OCI-LY3 (cell line): ENCODE data around the gene PLCB1.

Experiments
- H2AFZ ChIP-seq: fragments of 200-600, 300-600 bp; shearing (Covaris generic); 2 replicates; pipeline ENCODE4 v1.6.0; 2014; ENCODE audit warnings: antibody characterized with exemption, low read depth, low read length
- H3K27ac ChIP-seq: fragments of 200-600, 300-600 bp; sonication (generic); 2 replicates; pipeline ENCODE4 v1.5.1; 2014; ENCODE audit warnings: mild to moderate bottlenecking, low read length, moderate library complexity, mixed read lengths
- H3K27me3 ChIP-seq: fragments of 200-600, 300-600 bp; sonication (generic); 2 replicates; pipeline ENCODE4 v1.6.1; 2014; ENCODE audit warnings: low read depth, low read length, mixed read lengths
- H3K36me3 ChIP-seq: fragments of 200-600, 300-600 bp; sonication (generic); replicated peaks from 2 replicates; pipeline ENCODE3; 2014; ENCODE audit warnings: low read depth, low read length, mixed read lengths
- H3K4me1 ChIP-seq: fragments of 300-600, 200-600 bp; sonication (generic); 2 replicates; pipeline ENCODE4 v1.6.1; 2014; ENCODE audit warnings: low read length, mixed read lengths
- H3K4me2 ChIP-seq: fragments of 200-600, 300-600 bp; sonication (generic); 2 replicates; pipeline ENCODE4 v1.6.1; 2014; ENCODE audit warnings: low read length, mixed read lengths
- H3K4me3 ChIP-seq: fragments of 300-600, 200-600 bp; sonication (generic); 2 replicates; pipeline ENCODE4 v1.5.1; 2014; ENCODE audit warnings: antibody characterized with exemption, mild to moderate bottlenecking, low read length, moderate library complexity
- H3K79me2 ChIP-seq: fragments of 300-600, 200-600 bp; shearing (Covaris generic); 2 replicates; pipeline ENCODE4 v1.6.1; 2014; ENCODE audit warnings: mild to moderate bottlenecking, low read length, mixed read lengths
- H3K9ac ChIP-seq: fragments of 300-600, 200-600 bp; shearing (Covaris generic); 2 replicates; pipeline ENCODE4 v1.6.0; 2014; ENCODE audit warnings: mild to moderate bottlenecking, low read length, moderate library complexity
- H3K9me3 ChIP-seq: fragments of 200-600, 300-600 bp; shearing (Covaris generic); 2 replicates; pipeline ENCODE4 v1.6.1; 2014; ENCODE audit warnings: low read length, mixed read lengths; ENCODE audit not compliant: insufficient read depth
- H4K20me1 ChIP-seq: fragments of 200-600, 300-600 bp; sonication (generic); 2 replicates; pipeline ENCODE4 v1.6.1; 2016; ENCODE audit warnings: low read length, mixed read lengths; ENCODE audit not compliant: insufficient read depth
- EZH2phosphoT487 ChIP-seq: fragments of 200-600 bp; shearing (Covaris generic); IDR thresholded peaks from 2 replicates; pipeline ENCODE4 v1.6.1; 2018; ENCODE audit warnings: antibody characterized with exemption, mixed run types, low read depth
- TF ChIP-seq, protein P1 (sequence below): fragments of 200-600, 300-600 bp; sonication (generic); IDR thresholded peaks from 2 replicates; pipeline ENCODE4 v1.5.1; 2014; ENCODE audit warnings: antibody characterized with exemption, low read length, low read depth

The PLCB1 gene

DNA sequence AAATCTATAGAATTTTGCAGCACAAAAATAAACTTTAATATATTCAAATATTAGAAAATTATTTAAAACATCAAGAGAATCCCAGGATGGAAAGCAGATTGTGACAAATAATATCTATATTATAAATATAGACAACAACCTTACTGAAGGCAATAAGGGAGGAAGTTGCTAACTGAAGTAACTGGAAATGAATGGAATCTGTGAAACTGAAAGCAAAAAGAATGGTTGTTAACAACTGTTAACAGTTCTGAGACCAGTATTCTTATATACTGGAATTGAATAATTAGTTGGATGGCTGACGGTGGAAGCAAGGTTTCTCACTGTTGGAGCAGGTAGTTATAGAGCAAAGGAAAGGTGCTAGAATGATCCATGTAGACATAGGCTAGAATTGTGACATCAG is 220.4 kb downstream of the PLCB1 start:
- no peaks in the 10 kb centered on the region for H3K79me2 ChIP-seq
- H3K27me3 ChIP-seq: peaks cover 14% of the 10 kb centered on the region
- no peaks in the 10 kb centered on the region for H3K9me3 ChIP-seq
- H3K4me2 ChIP-seq: no peak overlapping the region
- TF ChIP-seq, protein P1, sequence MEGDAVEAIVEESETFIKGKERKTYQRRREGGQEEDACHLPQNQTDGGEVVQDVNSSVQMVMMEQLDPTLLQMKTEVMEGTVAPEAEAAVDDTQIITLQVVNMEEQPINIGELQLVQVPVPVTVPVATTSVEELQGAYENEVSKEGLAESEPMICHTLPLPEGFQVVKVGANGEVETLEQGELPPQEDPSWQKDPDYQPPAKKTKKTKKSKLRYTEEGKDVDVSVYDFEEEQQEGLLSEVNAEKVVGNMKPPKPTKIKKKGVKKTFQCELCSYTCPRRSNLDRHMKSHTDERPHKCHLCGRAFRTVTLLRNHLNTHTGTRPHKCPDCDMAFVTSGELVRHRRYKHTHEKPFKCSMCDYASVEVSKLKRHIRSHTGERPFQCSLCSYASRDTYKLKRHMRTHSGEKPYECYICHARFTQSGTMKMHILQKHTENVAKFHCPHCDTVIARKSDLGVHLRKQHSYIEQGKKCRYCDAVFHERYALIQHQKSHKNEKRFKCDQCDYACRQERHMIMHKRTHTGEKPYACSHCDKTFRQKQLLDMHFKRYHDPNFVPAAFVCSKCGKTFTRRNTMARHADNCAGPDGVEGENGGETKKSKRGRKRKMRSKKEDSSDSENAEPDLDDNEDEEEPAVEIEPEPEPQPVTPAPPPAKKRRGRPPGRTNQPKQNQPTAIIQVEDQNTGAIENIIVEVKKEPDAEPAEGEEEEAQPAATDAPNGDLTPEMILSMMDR: no peak
- TF ChIP-seq EZH2phosphoT487: no peak
- H3K27ac ChIP-seq: no peak overlapping the region
- H3K9ac ChIP-seq: no peak overlapping the region
- no peak overlapping the region for H3K4me3 ChIP-seq
- no peaks in the 10 kb centered on the region for H4K20me1 ChIP-seq
- H3K36me3 ChIP-seq: no peaks in the 10 kb centered on the region
- no peak overlapping the region for H2AFZ ChIP-seq
- no peaks in the 10 kb centered on the region for H3K4me1 ChIP-seq

DNA sequence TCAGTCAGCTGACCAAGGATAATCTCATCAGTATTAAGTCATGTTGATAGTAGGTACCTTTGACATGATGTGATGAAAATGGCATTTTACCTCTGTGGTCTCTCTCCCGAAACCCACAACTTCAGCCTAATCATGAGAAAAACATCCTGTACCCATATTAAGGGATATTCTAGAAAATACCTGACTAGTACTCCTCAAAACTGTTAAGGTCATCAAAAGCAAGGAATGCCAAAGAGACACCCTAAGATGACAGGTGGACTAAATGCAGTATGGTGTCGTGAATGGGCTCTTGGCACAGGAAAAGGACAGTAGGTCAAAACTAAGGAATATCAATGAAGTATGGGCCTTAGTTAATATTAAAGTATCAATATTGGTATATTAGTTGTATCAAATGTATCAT is 221.4 kb downstream of the PLCB1 start:
- H3K4me1 ChIP-seq: no peaks in the 10 kb centered on the region
- H3K79me2 ChIP-seq: no peaks in the 10 kb centered on the region
- peaks cover 14% of the 10 kb centered on the region for H3K27me3 ChIP-seq
- H3K9ac ChIP-seq: no peak overlapping the region
- H4K20me1 ChIP-seq: no peaks in the 10 kb centered on the region
- H2AFZ ChIP-seq: no peak overlapping the region
- TF ChIP-seq, protein P1: no peak
- no peak for TF ChIP-seq EZH2phosphoT487
- H3K9me3 ChIP-seq: no peaks in the 10 kb centered on the region
- H3K4me2 ChIP-seq: no peak overlapping the region
- H3K4me3 ChIP-seq: no peak overlapping the region
- no peak overlapping the region for H3K27ac ChIP-seq
- H3K36me3 ChIP-seq: no peaks in the 10 kb centered on the region

DNA sequence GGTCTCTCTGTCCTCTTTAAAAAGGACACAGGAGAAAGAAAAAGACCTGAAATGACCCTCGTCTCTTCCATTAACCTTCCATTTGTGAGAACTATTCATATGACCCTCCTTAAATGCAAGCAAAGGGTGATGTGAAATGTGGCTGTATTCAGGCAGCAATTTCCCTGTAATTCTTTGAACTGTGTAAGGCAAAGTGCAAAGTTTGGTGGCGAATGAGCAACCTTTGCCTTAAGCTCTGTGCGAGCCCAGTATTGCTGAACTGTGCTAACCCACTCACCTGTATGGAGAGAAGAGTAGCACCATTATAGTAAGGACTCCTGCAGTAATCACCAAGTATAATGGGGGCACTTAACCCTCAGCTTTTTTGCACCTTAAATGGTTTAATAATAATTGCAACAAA is 223.4 kb downstream of the PLCB1 start:
- H3K4me3 ChIP-seq: no peak overlapping the region
- no peaks in the 10 kb centered on the region for H3K36me3 ChIP-seq
- TF ChIP-seq EZH2phosphoT487: no peak
- TF ChIP-seq, protein P1: no peak
- no peak overlapping the region for H2AFZ ChIP-seq
- no peak overlapping the region for H3K27ac ChIP-seq
- H3K4me2 ChIP-seq: no peak overlapping the region
- H3K79me2 ChIP-seq: no peaks in the 10 kb centered on the region
- H3K27me3 ChIP-seq: peaks cover 14% of the 10 kb centered on the region
- no peaks in the 10 kb centered on the region for H3K4me1 ChIP-seq
- no peaks in the 10 kb centered on the region for H3K9me3 ChIP-seq
- H3K9ac ChIP-seq: no peak overlapping the region
- no peaks in the 10 kb centered on the region for H4K20me1 ChIP-seq

DNA sequence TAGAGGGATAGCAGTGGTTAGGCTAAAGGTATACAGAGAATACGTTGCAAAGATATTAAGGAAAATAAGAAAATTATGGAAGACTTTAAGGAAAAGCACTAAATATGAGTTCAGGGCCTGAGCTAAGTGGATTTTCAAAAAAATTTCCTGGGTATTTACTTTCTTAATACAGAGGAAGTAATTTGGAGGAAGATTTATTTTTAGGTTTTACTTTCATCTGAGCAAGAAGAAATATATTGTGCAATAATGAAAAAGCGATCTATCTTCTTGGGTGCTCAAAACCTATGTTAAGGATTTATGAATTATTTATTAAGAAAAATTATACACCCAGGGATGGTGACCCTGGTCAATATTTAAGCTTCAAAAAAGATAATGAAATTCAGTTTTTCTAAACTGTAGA is 224.7 kb downstream of the PLCB1 start:
- Histone ChIP-seq H3K9me3 (no peaks in the 10 kb centered on the region), H3K4me1 (peaks cover 9% of the 10 kb centered on the region), H3K79me2 (no peaks in the 10 kb centered on the region), H3K4me3 (no peak overlapping the region), H3K27ac (no peak overlapping the region), H3K9ac (no peak overlapping the region), H3K36me3 (no peaks in the 10 kb centered on the region), H4K20me1 (no peaks in the 10 kb centered on the region), H3K27me3 (peaks cover 14% of the 10 kb centered on the region), H3K4me2 (no peak overlapping the region), H2AFZ (no peak overlapping the region)
- TF ChIP-seq EZH2phosphoT487: no peak
- TF ChIP-seq, protein P1: no peak
